Neural cell (in vitro differentiated cells): ENCODE results near the gene REXO5. TPM values are rescaled to one million over a fixed set of nuclear protein-coding genes. Genes with fewer than 3 reads are reported as not detected.

ENCODE experiments used
- H2AFZ ChIP-seq: fragments of 200-600, 300-800 bp; sonication (generic), shearing (Covaris generic); 2 replicates; pipeline ENCODE4 v1.6.0; 2014; ENCODE audit warnings: low read depth, mild to moderate bottlenecking, antibody characterized with exemption, low read length, moderate library complexity
- H3F3A ChIP-seq: fragments of 200-600 bp; shearing (Covaris generic); 2 replicates; pipeline ENCODE4 v1.6.1; 2016; ENCODE audit warnings: mild to moderate bottlenecking, moderate library complexity, mixed read lengths, antibody characterized with exemption, low read length; ENCODE audit not compliant: insufficient read depth, poor library complexity, severe bottlenecking
- H3K27ac ChIP-seq: fragments of 200-600, 300-800 bp; sonication (generic), shearing (Covaris generic); 2 replicates; pipeline ENCODE4 v1.5.1; 2014; ENCODE audit warnings: mild to moderate bottlenecking, low read length, moderate library complexity
- H3K27me3 ChIP-seq: fragments of 300-800, 200-600 bp; sonication (generic), shearing (Covaris generic); 2 replicates; pipeline ENCODE4 v1.6.0; 2014; ENCODE audit warnings: mild to moderate bottlenecking, low read depth, low read length, moderate library complexity; ENCODE audit not compliant: insufficient read depth
- H3K36me3 ChIP-seq: fragments of 300-800, 200-600 bp; sonication (generic), shearing (Covaris generic); 2 replicates; pipeline ENCODE4 v1.5.1; 2014; ENCODE audit warnings: mild to moderate bottlenecking, antibody characterized with exemption, low read length, moderate library complexity; ENCODE audit not compliant: insufficient read depth
- H3K4me2 ChIP-seq: fragments of 300-800, 200-600 bp; sonication (generic), shearing (Covaris generic); 2 replicates; pipeline ENCODE4 v1.6.0; 2014; ENCODE audit warnings: mild to moderate bottlenecking, low read length
- H3K4me3 ChIP-seq: fragments of 300-800, 200-600 bp; sonication (generic), shearing (Covaris generic); 2 replicates; pipeline ENCODE4 v1.5.1; 2014; ENCODE audit warnings: mild to moderate bottlenecking, low read length, moderate library complexity
- H3K79me2 ChIP-seq: fragments of 200-600 bp; shearing (Covaris generic); replicated peaks from 2 replicates; pipeline ENCODE4 v1.6.0; 2014; ENCODE audit warnings: mild to moderate bottlenecking, low read length, moderate library complexity; ENCODE audit not compliant: insufficient read depth
- H3K9ac ChIP-seq: fragments of 300-800, 200-600 bp; sonication (generic), shearing (Covaris generic); 2 replicates; pipeline ENCODE4 v1.6.1; 2016; ENCODE audit warnings: mild to moderate bottlenecking, low read length, mixed read lengths
- H3K9me2 ChIP-seq: fragments of 200-600 bp; shearing (Covaris generic); 2 replicates; pipeline ENCODE4 v1.6.1; 2016; ENCODE audit warnings: mild to moderate bottlenecking, low read length, mixed read lengths; ENCODE audit not compliant: insufficient read depth
- H3K9me3 ChIP-seq: fragments of 200-600, 300-800 bp; sonication (generic), shearing (Covaris generic); 2 replicates; pipeline ENCODE4 v1.6.1; 2016; ENCODE audit warnings: mild to moderate bottlenecking, mixed run types, low read length, moderate library complexity, mixed read lengths
- H4K20me1 ChIP-seq: fragments of 200-600 bp; shearing (Covaris generic); 2 replicates; pipeline ENCODE4 v1.6.1; 2016; ENCODE audit warnings: mild to moderate bottlenecking, mixed run types; ENCODE audit not compliant: insufficient read depth
- EP300 ChIP-seq: fragments of 450-650 bp; conservative IDR thresholded peaks from 2 replicates; pipeline ENCODE4 v1.6.1; 2014; ENCODE audit warnings: antibody characterized with exemption, mild to moderate bottlenecking, moderate library complexity; ENCODE audit not compliant: poor library complexity, severe bottlenecking
- EZH2 ChIP-seq: fragments of 200-600, 300-800 bp; shearing (Covaris generic), sonication (generic); IDR thresholded peaks from 2 replicates; pipeline ENCODE4 v1.6.1; 2014; ENCODE audit warnings: antibody characterized with exemption, low read length, borderline replicate concordance, mild to moderate bottlenecking; ENCODE audit not compliant: insufficient read depth, poor library complexity, severe bottlenecking
- MXI1 ChIP-seq: fragments of 450-650 bp; conservative IDR thresholded peaks from 2 replicates; pipeline ENCODE4 v1.6.1; 2014; ENCODE audit warnings: antibody characterized with exemption, mild to moderate bottlenecking; ENCODE audit not compliant: poor library complexity, severe bottlenecking
- POLR2AphosphoS5 ChIP-seq: IDR thresholded peaks from 2 replicates; pipeline ENCODE4 v1.6.1; 2012
- RAD21 ChIP-seq: fragments of 450-650 bp; conservative IDR thresholded peaks from 2 replicates; pipeline ENCODE4 v1.6.1; 2014; ENCODE audit warnings: antibody characterized with exemption, mild to moderate bottlenecking, moderate library complexity
- SMC3 ChIP-seq: fragments of 450-650 bp; conservative IDR thresholded peaks from 2 replicates; pipeline ENCODE4 v1.6.1; 2014; ENCODE audit warnings: antibody characterized with exemption, mild to moderate bottlenecking, moderate library complexity; ENCODE audit not compliant: poor library complexity
- TAF1 ChIP-seq: IDR thresholded peaks from 2 replicates; pipeline ENCODE4 v1.6.1; 2012; ENCODE audit warnings: low read depth
- polyA plus RNA-seq: library from polyadenylated mRNA; depleted of rRNA; stranded (reverse); fragments of >200 nt; gene quantifications from 2 replicates; pipeline ENCODE4 v1.2.3, GENCODE V29; 2014
- TF ChIP-seq, protein P1 (sequence below): fragments of 450-650 bp; IDR thresholded peaks from 2 replicates; pipeline ENCODE4 v1.5.1; 2014; ENCODE audit warnings: antibody characterized with exemption, mild to moderate bottlenecking, moderate library complexity; ENCODE audit not compliant: poor library complexity, severe bottlenecking
- TF ChIP-seq, protein P2 (sequence below): IDR thresholded peaks from 2 replicates; pipeline ENCODE4 v1.6.1; 2012; ENCODE audit warnings: borderline replicate concordance

The REXO5 gene
- polyA plus RNA-seq, 1 donor from 2014 or later, result 11.2 TPM

DNA sequence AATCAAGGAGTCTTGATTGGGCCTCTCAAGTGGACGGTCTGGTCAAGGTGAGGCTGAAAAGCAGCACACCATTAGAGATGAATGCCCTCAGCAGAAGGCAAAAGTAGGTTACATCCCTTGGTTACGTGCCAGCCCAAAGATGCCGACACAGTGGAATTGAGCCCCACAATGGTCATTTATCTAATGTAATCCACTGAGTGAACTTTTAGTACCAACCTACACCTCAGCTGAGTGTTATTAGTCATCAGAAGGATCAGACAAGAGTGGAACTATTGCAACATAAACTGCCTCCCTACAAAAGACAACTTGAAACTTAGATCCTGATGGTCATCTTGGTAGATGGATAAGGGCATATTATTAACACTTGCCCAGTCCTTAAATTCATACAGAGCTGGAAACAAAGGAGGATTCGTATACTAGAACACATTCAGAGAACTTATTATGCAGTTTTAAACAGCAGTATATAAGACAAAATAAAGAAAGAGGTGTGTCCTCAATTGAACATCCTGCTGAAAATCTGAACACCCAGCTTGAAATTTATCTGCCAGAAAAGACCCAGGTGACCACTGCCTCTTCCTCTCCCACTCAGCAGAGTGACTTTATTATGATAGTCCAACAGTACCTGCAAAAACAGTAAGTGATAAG, 91.0 kb downstream of the REXO5 start:
- Histone ChIP-seq H3K27me3 (no peaks in the 10 kb centered on the region), H2AFZ (no peak overlapping the region), H3K36me3 (no peaks in the 10 kb centered on the region), H3K9ac (no peak overlapping the region), H3K4me2 (peak overlapping the region; percentile 75), H3K79me2 (peaks cover 54% of the 10 kb centered on the region), H3K4me3 (peak overlapping the region; percentile 83), H4K20me1 (no peaks in the 10 kb centered on the region), H3K9me3 (no peaks in the 10 kb centered on the region), H3K9me2 (no peaks in the 10 kb centered on the region), H3K27ac (no peak overlapping the region), H3F3A (no peaks in the 10 kb centered on the region)
- TF ChIP-seq SMC3, result no peak
- no peak for TF ChIP-seq POLR2AphosphoS5
- no peak for TF ChIP-seq TAF1
- TF ChIP-seq RAD21, result no peak
- no peak for TF ChIP-seq EZH2
- TF ChIP-seq, protein P1, sequence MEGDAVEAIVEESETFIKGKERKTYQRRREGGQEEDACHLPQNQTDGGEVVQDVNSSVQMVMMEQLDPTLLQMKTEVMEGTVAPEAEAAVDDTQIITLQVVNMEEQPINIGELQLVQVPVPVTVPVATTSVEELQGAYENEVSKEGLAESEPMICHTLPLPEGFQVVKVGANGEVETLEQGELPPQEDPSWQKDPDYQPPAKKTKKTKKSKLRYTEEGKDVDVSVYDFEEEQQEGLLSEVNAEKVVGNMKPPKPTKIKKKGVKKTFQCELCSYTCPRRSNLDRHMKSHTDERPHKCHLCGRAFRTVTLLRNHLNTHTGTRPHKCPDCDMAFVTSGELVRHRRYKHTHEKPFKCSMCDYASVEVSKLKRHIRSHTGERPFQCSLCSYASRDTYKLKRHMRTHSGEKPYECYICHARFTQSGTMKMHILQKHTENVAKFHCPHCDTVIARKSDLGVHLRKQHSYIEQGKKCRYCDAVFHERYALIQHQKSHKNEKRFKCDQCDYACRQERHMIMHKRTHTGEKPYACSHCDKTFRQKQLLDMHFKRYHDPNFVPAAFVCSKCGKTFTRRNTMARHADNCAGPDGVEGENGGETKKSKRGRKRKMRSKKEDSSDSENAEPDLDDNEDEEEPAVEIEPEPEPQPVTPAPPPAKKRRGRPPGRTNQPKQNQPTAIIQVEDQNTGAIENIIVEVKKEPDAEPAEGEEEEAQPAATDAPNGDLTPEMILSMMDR, result no peak
- TF ChIP-seq, protein P2, sequence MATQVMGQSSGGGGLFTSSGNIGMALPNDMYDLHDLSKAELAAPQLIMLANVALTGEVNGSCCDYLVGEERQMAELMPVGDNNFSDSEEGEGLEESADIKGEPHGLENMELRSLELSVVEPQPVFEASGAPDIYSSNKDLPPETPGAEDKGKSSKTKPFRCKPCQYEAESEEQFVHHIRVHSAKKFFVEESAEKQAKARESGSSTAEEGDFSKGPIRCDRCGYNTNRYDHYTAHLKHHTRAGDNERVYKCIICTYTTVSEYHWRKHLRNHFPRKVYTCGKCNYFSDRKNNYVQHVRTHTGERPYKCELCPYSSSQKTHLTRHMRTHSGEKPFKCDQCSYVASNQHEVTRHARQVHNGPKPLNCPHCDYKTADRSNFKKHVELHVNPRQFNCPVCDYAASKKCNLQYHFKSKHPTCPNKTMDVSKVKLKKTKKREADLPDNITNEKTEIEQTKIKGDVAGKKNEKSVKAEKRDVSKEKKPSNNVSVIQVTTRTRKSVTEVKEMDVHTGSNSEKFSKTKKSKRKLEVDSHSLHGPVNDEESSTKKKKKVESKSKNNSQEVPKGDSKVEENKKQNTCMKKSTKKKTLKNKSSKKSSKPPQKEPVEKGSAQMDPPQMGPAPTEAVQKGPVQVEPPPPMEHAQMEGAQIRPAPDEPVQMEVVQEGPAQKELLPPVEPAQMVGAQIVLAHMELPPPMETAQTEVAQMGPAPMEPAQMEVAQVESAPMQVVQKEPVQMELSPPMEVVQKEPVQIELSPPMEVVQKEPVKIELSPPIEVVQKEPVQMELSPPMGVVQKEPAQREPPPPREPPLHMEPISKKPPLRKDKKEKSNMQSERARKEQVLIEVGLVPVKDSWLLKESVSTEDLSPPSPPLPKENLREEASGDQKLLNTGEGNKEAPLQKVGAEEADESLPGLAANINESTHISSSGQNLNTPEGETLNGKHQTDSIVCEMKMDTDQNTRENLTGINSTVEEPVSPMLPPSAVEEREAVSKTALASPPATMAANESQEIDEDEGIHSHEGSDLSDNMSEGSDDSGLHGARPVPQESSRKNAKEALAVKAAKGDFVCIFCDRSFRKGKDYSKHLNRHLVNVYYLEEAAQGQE, result no peak
- no peak for TF ChIP-seq MXI1
- TF ChIP-seq EP300, result no peak

DNA sequence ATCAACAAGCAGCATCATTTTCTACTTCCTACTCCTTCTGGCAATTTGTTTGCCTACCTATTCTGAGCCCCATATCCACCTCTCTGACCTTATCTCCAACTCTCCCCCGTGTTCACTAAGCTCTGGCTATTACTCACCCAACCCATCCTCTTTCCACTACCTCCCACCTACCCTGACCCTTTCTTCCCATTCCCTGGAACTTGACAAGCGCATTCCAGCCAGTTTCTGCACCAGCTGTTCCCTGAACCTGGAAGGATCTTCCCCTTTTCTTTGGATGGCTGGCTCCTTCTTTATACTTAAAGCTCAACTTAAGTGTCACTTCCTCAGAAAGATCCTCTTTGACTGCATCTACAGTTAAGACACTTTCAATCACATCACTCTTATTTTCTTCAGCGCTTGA, 91.6 kb downstream of the REXO5 start:
- H3K9me3 ChIP-seq, result no peaks in the 10 kb centered on the region
- no peaks in the 10 kb centered on the region for H3K9me2 ChIP-seq
- TF ChIP-seq POLR2AphosphoS5 (no peak), EZH2 (no peak), SMC3 (no peak), TAF1 (no peak), MXI1 (no peak), EP300 (no peak), RAD21 (no peak)
- TF ChIP-seq, protein P2, result no peak
- TF ChIP-seq, protein P1, result no peak
- H3K27ac ChIP-seq, result no peak overlapping the region
- H3K27me3 ChIP-seq, result no peaks in the 10 kb centered on the region
- H3K4me2 ChIP-seq, result peak overlapping the region; percentile 75
- no peaks in the 10 kb centered on the region for H3K36me3 ChIP-seq
- no peaks in the 10 kb centered on the region for H3F3A ChIP-seq
- H3K79me2 ChIP-seq, result peaks cover 54% of the 10 kb centered on the region
- H2AFZ ChIP-seq, result no peak overlapping the region
- peak overlapping the region; percentile 83 for H3K4me3 ChIP-seq
- peak overlapping the region; percentile 16 for H3K9ac ChIP-seq
- no peaks in the 10 kb centered on the region for H4K20me1 ChIP-seq
